Activated CD8-positive, alpha-beta memory T cell treated with anti-CD3 and anti-CD28 coated beads, Interleukin-2, amount 50 U/mL, for 48 hours (primary cell): ENCODE data around the gene SPANXC.
"Not testable (repeated sequence)": the region's sequence is repeated elsewhere in the genome, so short reads cannot be mapped to it uniquely, and the experiment has no call there.

Experiments used
- DNase-seq: peaks from one replicate; pipeline ENCODE4 v3.0.0-alpha.2; 2020

SPANXC gene, protein sequence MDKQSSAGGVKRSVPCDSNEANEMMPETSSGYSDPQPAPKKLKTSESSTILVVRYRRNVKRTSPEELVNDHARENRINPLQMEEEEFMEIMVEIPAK

DNA sequence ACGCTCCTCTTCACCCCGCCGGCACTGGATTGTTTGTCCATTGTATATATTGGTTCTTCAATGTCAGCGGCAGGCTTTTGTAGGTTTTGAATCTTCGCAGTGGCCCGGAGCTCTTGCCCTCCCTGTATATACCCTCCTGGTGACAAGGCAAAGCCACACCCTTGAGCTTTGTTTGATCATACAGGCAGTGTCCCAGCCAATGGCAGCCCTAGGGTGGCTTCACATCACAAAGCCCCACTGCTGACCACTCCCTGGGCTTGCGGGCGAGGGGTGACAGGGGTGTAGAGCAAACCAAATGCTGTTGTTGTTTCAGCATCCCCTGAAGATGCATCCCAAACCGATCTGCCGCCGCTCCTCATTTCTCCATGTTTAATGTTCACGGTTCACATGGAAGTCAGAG, at the start of gene SPANXC:
Gene SPANXC (minus strand): TSS at position 101 of the 400 bp plus-strand sequence. CDS start 60 bp downstream, at position 41.
- DNase-seq = not testable (repeated sequence)

DNA sequence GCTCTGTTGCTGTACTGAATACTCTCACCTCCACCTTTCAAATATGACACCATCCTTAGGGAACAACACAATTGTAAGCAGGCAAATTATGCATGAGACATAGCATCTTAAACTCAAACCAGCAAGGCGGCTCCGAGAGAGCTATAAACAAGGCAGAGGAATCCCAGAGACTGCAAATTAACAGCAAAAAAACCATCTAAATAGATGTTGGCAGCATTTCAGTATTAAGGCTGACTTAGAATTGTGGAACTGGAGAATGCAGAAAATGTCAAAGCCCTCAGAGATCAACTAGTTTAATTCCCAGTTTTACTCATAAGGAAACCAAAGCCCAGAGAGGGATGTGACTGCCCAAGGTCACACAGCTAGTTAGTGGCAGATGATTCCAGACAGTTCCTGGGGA, 37.2 kb upstream of the SPANXC start:
- DNase-seq = no peak

DNA sequence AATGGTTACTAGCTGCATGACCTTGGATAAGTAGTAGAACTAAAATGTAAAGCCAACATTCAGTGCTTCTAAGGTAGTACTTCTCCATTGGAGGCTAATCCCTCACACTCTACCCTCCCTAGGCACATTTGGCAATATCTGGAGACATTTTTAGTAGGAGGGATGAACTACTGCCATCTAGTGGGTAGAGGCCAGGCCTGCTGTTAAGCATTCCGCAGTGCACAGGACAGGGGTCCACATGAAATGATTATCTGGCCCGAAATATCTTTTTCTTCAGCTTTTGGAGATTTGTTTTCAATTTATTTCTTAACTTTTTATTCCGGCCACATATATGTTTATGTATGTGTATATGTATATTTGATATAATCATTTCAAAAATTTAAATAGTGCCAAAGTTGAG, 36.0 kb upstream of the SPANXC start:
- no peak for DNase-seq

DNA sequence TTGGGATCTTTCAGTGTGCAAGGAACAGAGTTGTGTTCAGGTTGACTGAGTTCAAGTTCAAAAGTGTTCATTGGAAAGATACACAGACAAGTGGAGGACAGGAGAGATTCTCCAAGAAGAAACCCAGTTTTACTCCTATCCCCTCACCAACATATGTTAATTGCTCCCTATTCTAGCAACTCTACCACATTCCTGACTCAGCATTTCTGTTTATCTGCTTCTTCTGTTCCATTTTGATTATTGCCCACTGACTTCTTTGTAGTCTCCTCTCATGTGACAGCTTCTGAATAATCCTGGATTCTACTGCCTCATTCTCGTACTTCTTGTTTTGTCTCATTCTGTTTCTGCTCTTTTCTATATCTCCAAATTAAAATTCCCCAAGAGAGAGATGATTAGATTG, 15.8 kb upstream of the SPANXC start:
- DNase-seq = no peak

DNA sequence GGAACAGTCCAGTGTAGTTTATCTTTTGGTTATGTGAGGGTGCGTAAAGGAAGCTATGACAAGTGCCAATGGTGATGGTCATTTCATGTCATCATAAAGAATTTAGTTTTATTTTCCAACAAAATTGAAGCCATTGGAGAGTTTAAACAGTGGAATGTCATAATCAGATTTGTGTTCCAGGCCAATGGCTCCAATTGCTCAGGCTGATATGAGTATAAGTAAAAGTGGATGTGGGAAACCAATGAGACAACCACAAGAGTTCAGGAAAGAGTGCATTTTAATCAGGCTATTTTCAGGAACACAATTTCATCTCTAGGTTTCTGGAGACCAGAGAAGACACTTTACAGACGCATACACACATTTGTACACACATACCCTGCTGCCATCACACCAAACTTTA, 20.7 kb downstream of the SPANXC start:
- no peak for DNase-seq

DNA sequence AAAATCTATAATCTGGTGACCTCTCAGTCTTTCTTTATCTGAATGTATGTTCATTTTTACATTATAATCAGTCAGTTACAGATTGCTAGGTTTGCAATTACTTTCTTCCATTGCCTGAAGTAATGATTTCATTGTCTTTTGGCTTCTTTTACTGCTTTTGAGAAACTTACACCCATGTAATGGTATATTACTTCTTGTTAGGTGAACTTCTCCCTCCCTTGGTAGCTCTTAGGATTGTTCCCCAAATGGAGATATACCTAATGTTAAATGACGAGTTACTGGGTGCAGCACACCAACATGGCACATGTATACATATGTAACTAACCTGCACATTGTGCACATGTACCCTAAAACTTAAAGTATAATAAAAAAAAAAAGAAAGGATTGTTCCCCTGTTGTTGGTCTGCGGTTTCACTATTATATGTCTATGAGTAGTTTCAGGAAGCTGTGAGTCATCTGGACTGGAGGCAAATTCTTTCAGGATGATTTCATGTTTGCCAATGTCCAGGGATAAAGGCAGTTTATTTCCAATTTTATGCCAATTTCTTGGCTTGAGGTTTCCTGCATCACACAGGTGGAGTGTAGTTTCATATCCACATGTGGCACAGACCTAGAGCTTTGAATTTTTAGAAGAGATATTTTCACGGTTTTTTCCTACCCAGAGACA, 21.8 kb downstream of the SPANXC start:
- DNase-seq = no peak

DNA sequence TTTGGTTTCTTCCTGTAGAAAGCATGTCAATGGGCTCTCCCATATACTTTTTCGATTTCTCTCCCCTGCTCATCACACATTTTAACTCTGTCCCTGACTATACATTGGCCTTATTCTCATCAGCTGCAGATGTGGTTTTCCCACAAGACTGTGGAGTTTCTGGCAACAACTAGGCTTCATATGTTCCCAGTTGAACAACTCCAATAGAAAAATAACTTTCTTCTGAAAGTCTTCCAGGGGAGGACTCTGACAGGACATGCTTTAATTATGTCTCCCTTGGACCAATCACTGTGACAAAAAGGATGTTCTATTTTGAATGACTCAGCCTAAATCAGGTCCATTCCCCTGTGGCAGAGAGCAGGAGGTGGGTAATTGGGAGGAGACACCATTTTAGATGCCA, 28.1 kb downstream of the SPANXC start:
- no peak for DNase-seq

DNA sequence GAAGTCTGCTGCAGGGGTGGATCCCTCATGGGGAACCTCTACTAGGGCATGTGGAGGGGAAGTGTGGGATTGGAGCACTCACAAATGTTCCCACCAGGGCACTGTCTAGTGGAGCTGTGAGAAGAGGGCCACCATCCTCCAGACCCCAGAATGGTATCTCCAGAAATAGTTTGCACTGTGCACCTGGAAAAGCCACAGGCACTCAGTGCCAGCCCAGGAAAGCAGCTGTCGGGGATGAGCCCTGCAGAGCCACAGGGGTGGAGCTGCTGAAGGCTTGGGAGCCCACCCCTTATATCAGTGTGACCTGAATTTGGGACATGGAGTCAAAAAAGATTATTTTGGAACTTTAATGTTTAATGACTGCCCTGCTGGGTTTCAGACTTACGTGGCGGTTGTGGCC, 40.4 kb downstream of the SPANXC start:
- no peak for DNase-seq
